Measurements from ENCODE around the gene THAP10. TPM values are rescaled to one million over a fixed set of nuclear protein-coding genes. Genes with fewer than 3 reads are reported as not detected.

THAP10 gene
- total RNA-seq (2014; rRNA removed; shearing (Covaris generic)) (2.0 and 6.4 TPM in 2 replicates), polyA plus RNA-seq (2016; fragmentation: Nextera tagmentation; extraction: Ambion mirVana) (5.9 and 8.0 TPM in 2 replicates)

DNA sequence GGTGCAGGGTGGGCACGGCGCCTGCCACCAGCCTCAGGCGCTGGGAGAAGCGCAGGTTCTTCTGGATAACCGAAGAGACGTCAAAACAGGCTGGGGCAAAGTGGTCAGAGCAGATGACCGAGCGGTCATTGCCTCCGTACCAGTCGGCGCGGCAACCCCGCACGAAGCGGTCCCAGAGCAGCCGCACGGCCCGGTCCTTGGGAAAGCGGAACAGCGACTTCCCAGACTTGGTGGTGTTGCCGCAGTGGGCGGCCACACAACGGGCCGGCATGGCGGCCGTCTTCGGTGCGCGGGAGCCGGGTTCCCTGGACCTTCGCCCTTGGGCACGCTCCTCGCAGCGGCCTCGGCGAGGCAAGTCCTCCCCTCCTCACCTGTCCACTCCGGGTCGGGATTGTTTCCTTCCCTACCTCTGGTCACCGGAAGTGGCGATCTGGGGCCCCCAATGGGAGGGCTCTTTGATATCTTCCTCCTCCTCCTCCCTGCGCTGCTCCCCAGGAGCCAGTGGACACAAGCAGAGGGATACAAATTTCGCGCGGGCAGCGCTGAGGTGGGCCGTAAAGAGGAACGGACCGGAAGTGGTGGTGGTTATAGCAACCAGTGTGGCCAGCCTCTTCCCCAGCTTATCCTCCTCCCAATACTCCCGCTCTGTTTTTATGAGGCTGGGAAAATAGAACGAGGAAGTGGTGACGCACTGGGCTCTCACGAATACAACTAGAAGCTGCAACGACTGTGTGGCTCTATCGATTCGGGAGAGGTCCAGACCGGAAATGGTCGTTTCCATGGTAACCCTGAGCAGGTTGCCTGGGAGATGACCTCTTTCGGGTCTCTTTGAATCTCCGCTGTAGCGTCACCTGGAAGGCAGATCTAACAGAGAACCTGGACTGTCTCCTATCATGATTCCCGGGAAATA, at the start of gene THAP10, which contains the start of gene LRRC49:
Gene THAP10, minus strand, starts transcription at position 432 of the 910 bp plus-strand sequence. Its CDS starts 161 bp downstream, at position 271.
Gene LRRC49, plus strand, starts transcription at position 825 of the 910 bp plus-strand sequence. Its CDS starts 69 bp downstream, at position 894.
- peaks cover 6% of the 10 kb centered on the region; the same call in 1 of the 2 replicates for H3K36me3 ChIP-seq (ENCODE audit: low read depth)
- H3K27ac ChIP-seq, result peak within 1 kb of the TSS; percentile 83
- H2AFZ ChIP-seq, result peak within 1 kb of the TSS; percentile 97
- H3K79me2 ChIP-seq (ENCODE audit: insufficient read depth), result peaks cover 43% of the 10 kb centered on the region
- H3K4me1 ChIP-seq (ENCODE audit: insufficient read depth), result peaks cover 17% of the 10 kb centered on the region
- no peaks in the 10 kb centered on the region for H4K20me1 ChIP-seq (ENCODE audit: insufficient read depth)
- peak; percentile 96 for DNase-seq
- no peaks in the 10 kb centered on the region for H3K27me3 ChIP-seq (replicated peaks; ENCODE audit: insufficient read depth)
- H3K9me2 ChIP-seq (ENCODE audit: insufficient read depth), result no peaks in the 10 kb centered on the region
- WGBS, 2 experiments (ENCODE audit: low coverage in 1 of 2, low lambda C conversion rate in 2 of 2, missing lambda C conversion rate in 2 of 2), result 1 to 2% methylated on average over 47 to 60 of the region's 61 CpGs
- H3F3A ChIP-seq (ENCODE audit: insufficient read depth), result peaks cover 14% of the 10 kb centered on the region
- H3K9ac ChIP-seq, result peak within 1 kb of the TSS; percentile 84
- in situ Hi-C loops (cut with MboI), result no loop called here
- H3K4me3 ChIP-seq, result peak within 1 kb of the TSS; percentile 92
- H3K9me3 ChIP-seq (ENCODE audit: low read depth), result no peaks in the 10 kb centered on the region
- no peak for TF ChIP-seq EZH2phosphoT487 (IDR thresholded peaks at IDR 0.05; ENCODE audit: insufficient read depth, low read depth)
- TF ChIP-seq EZH2 (IDR thresholded peaks at IDR 0.05; ENCODE audit: insufficient read depth, poor library complexity, severe bottlenecking), result no peak
- H3K4me2 ChIP-seq (ENCODE audit: unreplicated experiment), result peak within 1 kb of the TSS; percentile 85

DNA sequence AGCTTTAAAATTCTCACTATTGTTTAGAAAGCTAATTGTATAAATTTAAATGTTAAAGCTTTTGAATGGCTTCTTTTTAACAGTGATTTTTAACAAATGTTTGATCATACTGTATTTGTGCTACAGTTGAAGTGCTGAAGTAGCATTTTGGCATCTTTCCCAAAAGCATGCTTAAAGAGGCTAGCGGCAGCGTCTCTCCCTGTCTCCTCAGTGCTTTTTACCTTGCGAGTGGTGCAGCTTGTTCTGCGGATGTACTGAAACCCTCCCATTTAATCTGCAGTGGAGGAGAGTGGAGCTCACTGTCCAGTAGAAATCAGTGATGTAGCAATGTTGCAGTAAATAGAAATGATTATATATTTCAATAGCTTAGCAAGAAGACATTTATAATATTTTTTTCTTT, 44.1 kb upstream of the THAP10 start:
- Histone ChIP-seq H3F3A (ENCODE audit: insufficient read depth) (no peaks in the 10 kb centered on the region), H3K4me2 (ENCODE audit: unreplicated experiment) (no peak overlapping the region), H3K9me3 (ENCODE audit: low read depth) (no peaks in the 10 kb centered on the region), H2AFZ (no peak overlapping the region), H3K79me2 (ENCODE audit: insufficient read depth) (no peaks in the 10 kb centered on the region), H3K4me3 (no peak overlapping the region), H4K20me1 (ENCODE audit: insufficient read depth) (no peaks in the 10 kb centered on the region), H3K9me2 (ENCODE audit: insufficient read depth) (no peaks in the 10 kb centered on the region), H3K27me3 (replicated peaks; ENCODE audit: insufficient read depth) (no peaks in the 10 kb centered on the region), H3K9ac (no peak overlapping the region), H3K4me1 (ENCODE audit: insufficient read depth) (no peaks in the 10 kb centered on the region), H3K27ac (no peak overlapping the region), H3K36me3 (ENCODE audit: low read depth) (no peaks in the 10 kb centered on the region)
- DNase-seq, result peak; percentile 19
- in situ Hi-C loops (cut with MboI), result no loop called here
- TF ChIP-seq EZH2phosphoT487 (IDR thresholded peaks at IDR 0.05; ENCODE audit: insufficient read depth, low read depth) (no peak), EZH2 (IDR thresholded peaks at IDR 0.05; ENCODE audit: insufficient read depth, poor library complexity, severe bottlenecking) (no peak)
- 71 to 73% methylated on average over 4 of the region's 4 CpGs for WGBS, 2 experiments (ENCODE audit: low coverage in 1 of 2, low lambda C conversion rate in 2 of 2, missing lambda C conversion rate in 2 of 2)

DNA sequence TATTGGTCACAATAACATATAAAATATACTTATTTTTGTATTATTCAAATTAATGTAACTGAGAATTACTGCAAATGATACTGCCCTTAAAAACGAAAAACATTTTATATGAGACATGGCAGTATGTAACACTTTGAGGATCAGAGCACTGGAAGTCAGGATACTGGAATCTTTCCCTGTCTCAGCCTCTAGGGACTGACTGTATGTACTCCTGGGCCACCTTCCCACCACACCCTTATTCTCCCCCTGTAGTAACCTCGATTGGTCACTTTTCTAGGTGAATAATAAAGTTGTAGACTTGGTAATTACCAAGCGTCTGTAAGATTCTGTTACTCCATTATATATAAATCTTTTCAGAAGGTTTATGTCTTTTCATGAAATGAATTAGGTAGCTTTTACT, 43.4 kb upstream of the THAP10 start:
- H3K9me3 ChIP-seq (ENCODE audit: low read depth), result no peaks in the 10 kb centered on the region
- H3K9me2 ChIP-seq (ENCODE audit: insufficient read depth), result no peaks in the 10 kb centered on the region
- no peaks in the 10 kb centered on the region for H3K79me2 ChIP-seq (ENCODE audit: insufficient read depth)
- no peak overlapping the region for H3K9ac ChIP-seq
- H3K4me2 ChIP-seq (ENCODE audit: unreplicated experiment), result no peak overlapping the region
- in situ Hi-C loops (cut with MboI), result no loop called here
- no peak for DNase-seq
- H2AFZ ChIP-seq, result no peak overlapping the region
- no peaks in the 10 kb centered on the region for H3K27me3 ChIP-seq (replicated peaks; ENCODE audit: insufficient read depth)
- H3K27ac ChIP-seq, result no peak overlapping the region
- 89 to 93% methylated on average over 3 of the region's 3 CpGs for WGBS, 2 experiments (ENCODE audit: low coverage in 1 of 2, low lambda C conversion rate in 2 of 2, missing lambda C conversion rate in 2 of 2)
- no peaks in the 10 kb centered on the region for H4K20me1 ChIP-seq (ENCODE audit: insufficient read depth)
- no peak overlapping the region for H3K4me3 ChIP-seq
- no peaks in the 10 kb centered on the region for H3F3A ChIP-seq (ENCODE audit: insufficient read depth)
- no peaks in the 10 kb centered on the region for H3K4me1 ChIP-seq (ENCODE audit: insufficient read depth)
- TF ChIP-seq EZH2phosphoT487 (IDR thresholded peaks at IDR 0.05; ENCODE audit: insufficient read depth, low read depth) (no peak), EZH2 (IDR thresholded peaks at IDR 0.05; ENCODE audit: insufficient read depth, poor library complexity, severe bottlenecking) (no peak)
- H3K36me3 ChIP-seq (ENCODE audit: low read depth), result no peaks in the 10 kb centered on the region

DNA sequence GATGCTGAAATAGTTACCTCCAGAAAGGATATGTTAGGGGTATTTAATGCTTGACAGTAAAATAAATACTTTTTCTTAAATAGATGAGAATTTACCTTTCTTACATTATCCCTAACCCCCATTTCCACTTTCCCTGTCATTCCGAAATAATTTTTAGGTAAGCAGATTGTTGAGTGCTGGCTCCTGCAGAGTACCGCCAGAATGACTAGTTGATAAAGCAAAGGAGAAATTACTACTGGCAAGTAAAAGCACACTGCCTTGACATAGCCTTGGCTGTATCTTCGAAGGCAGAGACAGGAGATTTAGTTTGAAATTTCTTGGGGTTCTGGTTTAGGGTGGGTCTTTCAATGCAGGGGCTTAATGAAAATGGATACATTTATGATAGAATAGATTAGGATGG, 41.2 kb upstream of the THAP10 start:
- 64 to 65% methylated on average over 3 of the region's 3 CpGs for WGBS, 2 experiments (ENCODE audit: low coverage in 1 of 2, low lambda C conversion rate in 2 of 2, missing lambda C conversion rate in 2 of 2)
- Histone ChIP-seq H3K9me3 (ENCODE audit: low read depth) (no peaks in the 10 kb centered on the region), H3K79me2 (ENCODE audit: insufficient read depth) (no peaks in the 10 kb centered on the region), H3K27me3 (replicated peaks; ENCODE audit: insufficient read depth) (no peaks in the 10 kb centered on the region), H3K9ac (no peak overlapping the region), H3K27ac (no peak overlapping the region), H3K4me2 (ENCODE audit: unreplicated experiment) (no peak overlapping the region), H3K36me3 (ENCODE audit: low read depth) (no peaks in the 10 kb centered on the region), H3K4me3 (no peak overlapping the region), H3K4me1 (ENCODE audit: insufficient read depth) (no peaks in the 10 kb centered on the region), H4K20me1 (ENCODE audit: insufficient read depth) (no peaks in the 10 kb centered on the region), H3F3A (ENCODE audit: insufficient read depth) (no peaks in the 10 kb centered on the region), H2AFZ (no peak overlapping the region), H3K9me2 (ENCODE audit: insufficient read depth) (no peaks in the 10 kb centered on the region)
- no peak for DNase-seq
- in situ Hi-C loops (cut with MboI), result no loop called here
- TF ChIP-seq EZH2phosphoT487 (IDR thresholded peaks at IDR 0.05; ENCODE audit: insufficient read depth, low read depth) (no peak), EZH2 (IDR thresholded peaks at IDR 0.05; ENCODE audit: insufficient read depth, poor library complexity, severe bottlenecking) (no peak)
